Astrocyte (in vitro differentiated cells and primary cell): ENCODE data around the gene WWC2. TPM values are rescaled to one million over a fixed set of nuclear protein-coding genes. Genes with fewer than 3 reads are reported as not detected.

Experiments used
- DNase-seq: peaks from one replicate; pipeline ENCODE4 v3.0.0-alpha.2; 2010; ENCODE audit warnings: low read depth
- FAIRE-seq: peaks from 2 replicates; lab custom pipeline; 2011; peaks lifted over from hg19 to GRCh38; lab: Jason Lieb, UNC
- H2AFZ ChIP-seq: 2 replicates; pipeline ENCODE4 v1.6.0; 2012; ENCODE audit warnings: low read depth, low read length, inconsistent platforms
- H3K27ac ChIP-seq: 2 replicates; pipeline ENCODE4 v1.5.1; 2011; ENCODE audit warnings: low read depth, low read length, inconsistent platforms
- H3K27me3 ChIP-seq: 2 replicates; pipeline ENCODE4 v1.6.0; 2011; ENCODE audit warnings: low read length, inconsistent platforms; ENCODE audit not compliant: insufficient read depth
- H3K36me3 ChIP-seq: 2 replicates; pipeline ENCODE4 v1.5.1; 2011; ENCODE audit warnings: low read length, inconsistent platforms; ENCODE audit not compliant: insufficient read depth
- H3K4me1 ChIP-seq: 2 replicates; pipeline ENCODE4 v1.5.1; 2011; ENCODE audit warnings: low read length, inconsistent platforms; ENCODE audit not compliant: insufficient read depth
- H3K4me2 ChIP-seq: 2 replicates; pipeline ENCODE4 v1.6.0; 2012; ENCODE audit warnings: low read length, inconsistent platforms
- H3K4me3 ChIP-seq: 2 replicates; pipeline ENCODE4 v1.5.1; 2011; ENCODE audit warnings: low read depth, mild to moderate bottlenecking, low read length, inconsistent platforms; ENCODE audit not compliant: insufficient read depth
- H3K79me2 ChIP-seq: 2 replicates; pipeline ENCODE4 v1.6.0; 2012; ENCODE audit warnings: mild to moderate bottlenecking, low read length, inconsistent platforms; ENCODE audit not compliant: insufficient read depth
- H3K9ac ChIP-seq: 2 replicates; pipeline ENCODE4 v1.6.0; 2012; ENCODE audit warnings: mild to moderate bottlenecking, low read length, inconsistent platforms
- H3K9me3 ChIP-seq: 2 replicates; pipeline ENCODE4 v1.5.1; 2012; ENCODE audit warnings: low read depth, mild to moderate bottlenecking, low read length, inconsistent platforms; ENCODE audit not compliant: insufficient read depth
- H4K20me1 ChIP-seq: 2 replicates; pipeline ENCODE4 v1.6.0; 2012; ENCODE audit warnings: low read length, inconsistent platforms; ENCODE audit not compliant: insufficient read depth
- H3K27ac Mint-ChIP-seq: one replicate; pipeline ENCODE4 v1.8.0; 2021; ENCODE audit warnings: mild to moderate bottlenecking, mixed read lengths; ENCODE audit not compliant: unreplicated experiment
- H3K27me3 Mint-ChIP-seq: one replicate; pipeline ENCODE4 v1.8.0; 2021; ENCODE audit warnings: low read depth, mixed read lengths; ENCODE audit not compliant: unreplicated experiment
- H3K36me3 Mint-ChIP-seq: one replicate; pipeline ENCODE4 v1.8.0; 2021; ENCODE audit warnings: low read depth, mixed read lengths; ENCODE audit not compliant: unreplicated experiment
- H3K4me1 Mint-ChIP-seq: one replicate; pipeline ENCODE4 v1.8.0; 2021; ENCODE audit warnings: low read depth, mixed read lengths; ENCODE audit not compliant: unreplicated experiment
- H3K4me3 Mint-ChIP-seq: one replicate; pipeline ENCODE4 v1.8.0; 2021; ENCODE audit warnings: mild to moderate bottlenecking, moderate library complexity, mixed read lengths; ENCODE audit not compliant: unreplicated experiment
- H3K9me3 Mint-ChIP-seq: one replicate; pipeline ENCODE4 v1.8.0; 2021; ENCODE audit warnings: mild to moderate bottlenecking, mixed read lengths; ENCODE audit not compliant: unreplicated experiment
- EZH2 ChIP-seq: IDR thresholded peaks from 2 replicates; pipeline ENCODE4 v1.6.1; 2012; ENCODE audit warnings: mild to moderate bottlenecking, low read length, inconsistent platforms; ENCODE audit not compliant: insufficient read depth
- total RNA-seq: library from RNA; stranded (reverse); gene quantifications from 2 replicates; pipeline ENCODE4 v1.2.1, GENCODE V29; 2021
- TF ChIP-seq, protein P1 (sequence below): IDR thresholded peaks from 2 replicates; pipeline ENCODE4 v1.5.1; 2011; ENCODE audit warnings: low read depth, mild to moderate bottlenecking, inconsistent platforms, low read length, moderate library complexity; ENCODE audit not compliant: insufficient read depth

The WWC2 gene
- total RNA-seq, 1 donor from 2014 or later, result 62.6 TPM

DNA sequence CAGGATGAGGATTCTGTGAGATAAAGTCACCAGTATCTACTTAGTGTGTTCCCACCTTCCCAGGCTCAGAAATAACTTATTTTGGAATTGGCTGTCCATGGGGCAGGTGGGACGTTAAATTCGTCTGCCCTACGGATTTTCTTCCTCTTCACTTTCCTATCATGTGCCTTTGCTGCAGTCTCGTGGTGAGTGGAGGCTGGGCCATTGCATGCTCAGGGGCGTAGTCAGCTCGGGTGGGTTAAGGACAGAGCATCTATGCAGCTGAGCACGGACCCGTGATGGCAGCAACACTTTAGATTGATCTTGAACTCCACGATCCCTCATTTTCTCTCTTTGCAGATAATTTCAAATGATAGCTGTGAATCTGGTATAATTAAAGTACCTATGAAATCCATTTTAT, 169.5 kb downstream of the WWC2 start:
- Mint-ChIP-seq H3K4me3 (no peak overlapping the region), H3K27me3 (no peaks in the 10 kb centered on the region), H3K4me1 (peaks cover 11% of the 10 kb centered on the region), H3K27ac (no peak overlapping the region), H3K36me3 (peaks cover 13% of the 10 kb centered on the region), H3K9me3 (no peaks in the 10 kb centered on the region)
- no peak for DNase-seq
- no peaks in the 10 kb centered on the region for H3K9me3 ChIP-seq
- H3K4me1 ChIP-seq, result no peaks in the 10 kb centered on the region
- H3K4me2 ChIP-seq, result no peak overlapping the region
- FAIRE-seq, result no peak
- H2AFZ ChIP-seq, result no peak overlapping the region
- no peaks in the 10 kb centered on the region for H3K27me3 ChIP-seq
- H3K4me3 ChIP-seq, result no peak overlapping the region
- H4K20me1 ChIP-seq, result peaks cover 3% of the 10 kb centered on the region
- TF ChIP-seq, protein P1, sequence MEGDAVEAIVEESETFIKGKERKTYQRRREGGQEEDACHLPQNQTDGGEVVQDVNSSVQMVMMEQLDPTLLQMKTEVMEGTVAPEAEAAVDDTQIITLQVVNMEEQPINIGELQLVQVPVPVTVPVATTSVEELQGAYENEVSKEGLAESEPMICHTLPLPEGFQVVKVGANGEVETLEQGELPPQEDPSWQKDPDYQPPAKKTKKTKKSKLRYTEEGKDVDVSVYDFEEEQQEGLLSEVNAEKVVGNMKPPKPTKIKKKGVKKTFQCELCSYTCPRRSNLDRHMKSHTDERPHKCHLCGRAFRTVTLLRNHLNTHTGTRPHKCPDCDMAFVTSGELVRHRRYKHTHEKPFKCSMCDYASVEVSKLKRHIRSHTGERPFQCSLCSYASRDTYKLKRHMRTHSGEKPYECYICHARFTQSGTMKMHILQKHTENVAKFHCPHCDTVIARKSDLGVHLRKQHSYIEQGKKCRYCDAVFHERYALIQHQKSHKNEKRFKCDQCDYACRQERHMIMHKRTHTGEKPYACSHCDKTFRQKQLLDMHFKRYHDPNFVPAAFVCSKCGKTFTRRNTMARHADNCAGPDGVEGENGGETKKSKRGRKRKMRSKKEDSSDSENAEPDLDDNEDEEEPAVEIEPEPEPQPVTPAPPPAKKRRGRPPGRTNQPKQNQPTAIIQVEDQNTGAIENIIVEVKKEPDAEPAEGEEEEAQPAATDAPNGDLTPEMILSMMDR, result no peak
- TF ChIP-seq EZH2, result no peak
- H3K36me3 ChIP-seq, result peaks cover 34% of the 10 kb centered on the region
- H3K27ac ChIP-seq, result no peak overlapping the region
- H3K9ac ChIP-seq, result no peak overlapping the region
- no peaks in the 10 kb centered on the region for H3K79me2 ChIP-seq

DNA sequence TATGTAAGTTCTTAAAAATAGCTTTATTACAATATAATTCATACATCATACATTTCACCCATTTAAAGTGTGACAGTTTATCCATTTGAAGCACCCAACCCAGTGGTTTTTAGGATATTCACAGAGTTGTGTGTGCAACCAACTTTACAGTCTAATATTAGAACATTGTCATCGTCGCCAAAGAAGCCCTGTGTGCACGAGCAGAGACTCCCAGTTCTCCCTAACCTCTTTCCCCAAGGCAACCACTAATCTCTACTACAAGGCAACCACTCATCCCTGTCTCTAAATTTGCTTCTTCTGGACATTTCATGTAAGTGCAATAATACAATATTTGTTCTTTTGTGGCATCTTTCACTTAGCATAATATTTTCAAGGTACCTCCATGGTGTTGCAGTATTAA, 173.3 kb downstream of the WWC2 start:
- Histone ChIP-seq H3K9me3 (no peaks in the 10 kb centered on the region), H2AFZ (no peak overlapping the region), H3K27me3 (no peaks in the 10 kb centered on the region), H4K20me1 (no peaks in the 10 kb centered on the region), H3K79me2 (no peaks in the 10 kb centered on the region), H3K4me2 (no peak overlapping the region), H3K36me3 (peaks cover 27% of the 10 kb centered on the region), H3K9ac (no peak overlapping the region), H3K4me1 (no peaks in the 10 kb centered on the region), H3K27ac (no peak overlapping the region), H3K4me3 (no peak overlapping the region)
- DNase-seq (no peak), FAIRE-seq (no peak)
- peaks cover 33% of the 10 kb centered on the region for H3K36me3 Mint-ChIP-seq
- no peaks in the 10 kb centered on the region for H3K4me1 Mint-ChIP-seq
- TF ChIP-seq, protein P1, result no peak
- no peak for TF ChIP-seq EZH2
- H3K4me3 Mint-ChIP-seq, result no peak overlapping the region
- no peaks in the 10 kb centered on the region for H3K27me3 Mint-ChIP-seq
- no peak overlapping the region for H3K27ac Mint-ChIP-seq
- H3K9me3 Mint-ChIP-seq, result peaks cover 15% of the 10 kb centered on the region

DNA sequence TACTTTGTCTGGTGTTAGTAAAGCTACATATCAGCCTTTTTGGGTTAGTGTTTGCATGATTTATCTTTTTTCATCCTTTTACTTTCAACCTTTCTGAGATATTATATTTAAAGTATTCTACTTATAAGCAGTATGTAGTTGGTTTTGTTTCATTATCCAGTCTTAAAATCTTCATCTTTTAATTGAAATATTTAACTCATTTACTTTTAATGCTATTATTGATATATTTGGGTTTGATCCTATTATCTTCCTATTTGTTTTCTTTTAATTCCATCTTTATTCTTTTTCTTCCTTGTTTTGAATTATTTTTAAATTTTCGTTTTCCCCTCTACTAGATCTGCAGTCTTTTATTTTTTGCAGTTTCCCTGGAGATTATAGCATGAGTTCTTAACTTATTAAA, 177.0 kb downstream of the WWC2 start:
- DNase-seq, result no peak
- Mint-ChIP-seq H3K4me3 (no peak overlapping the region), H3K27me3 (no peaks in the 10 kb centered on the region), H3K27ac (no peak overlapping the region), H3K36me3 (peaks cover 39% of the 10 kb centered on the region), H3K4me1 (no peaks in the 10 kb centered on the region), H3K9me3 (peaks cover 15% of the 10 kb centered on the region)
- Histone ChIP-seq H3K79me2 (no peaks in the 10 kb centered on the region), H3K9me3 (no peaks in the 10 kb centered on the region), H3K4me1 (no peaks in the 10 kb centered on the region), H3K4me2 (no peak overlapping the region), H2AFZ (no peak overlapping the region), H4K20me1 (no peaks in the 10 kb centered on the region), H3K27me3 (no peaks in the 10 kb centered on the region), H3K36me3 (peaks cover 11% of the 10 kb centered on the region), H3K27ac (no peak overlapping the region), H3K9ac (no peak overlapping the region), H3K4me3 (no peak overlapping the region)
- TF ChIP-seq, protein P1, result no peak
- TF ChIP-seq EZH2, result no peak
- no peak for FAIRE-seq
